Neural cell (in vitro differentiated cells): Measurements from ENCODE around the gene FGGY.

ENCODE experiments used
- CTCF ChIP-seq: fragments of 450-650 bp; IDR thresholded peaks from 2 replicates; pipeline ENCODE4 v1.5.1; 2014; ENCODE audit warnings: antibody characterized with exemption, mild to moderate bottlenecking, moderate library complexity; ENCODE audit not compliant: poor library complexity, severe bottlenecking
- EP300 ChIP-seq: fragments of 450-650 bp; conservative IDR thresholded peaks from 2 replicates; pipeline ENCODE4 v1.6.1; 2014; ENCODE audit warnings: antibody characterized with exemption, mild to moderate bottlenecking, moderate library complexity; ENCODE audit not compliant: poor library complexity, severe bottlenecking
- EZH2 ChIP-seq: fragments of 200-600, 300-800 bp; shearing (Covaris generic), sonication (generic); IDR thresholded peaks from 2 replicates; pipeline ENCODE4 v1.6.1; 2014; ENCODE audit warnings: antibody characterized with exemption, low read length, borderline replicate concordance, mild to moderate bottlenecking; ENCODE audit not compliant: insufficient read depth, poor library complexity, severe bottlenecking
- MXI1 ChIP-seq: fragments of 450-650 bp; conservative IDR thresholded peaks from 2 replicates; pipeline ENCODE4 v1.6.1; 2014; ENCODE audit warnings: antibody characterized with exemption, mild to moderate bottlenecking; ENCODE audit not compliant: poor library complexity, severe bottlenecking
- RAD21 ChIP-seq: fragments of 450-650 bp; conservative IDR thresholded peaks from 2 replicates; pipeline ENCODE4 v1.6.1; 2014; ENCODE audit warnings: antibody characterized with exemption, mild to moderate bottlenecking, moderate library complexity
- SMC3 ChIP-seq: fragments of 450-650 bp; conservative IDR thresholded peaks from 2 replicates; pipeline ENCODE4 v1.6.1; 2014; ENCODE audit warnings: antibody characterized with exemption, mild to moderate bottlenecking, moderate library complexity; ENCODE audit not compliant: poor library complexity

GRCh38 chr1:59444520-59444919 lies 147.6 kb downstream of the FGGY start:
- TF ChIP-seq CTCF (no peak), EZH2 (no peak), MXI1 (no peak), RAD21 (no peak), EP300 (no peak), SMC3 (no peak)
